Prostate gland (tissue), 2 donors: Measurements from ENCODE around the gene MRPL50. TPM values are rescaled to one million over a fixed set of nuclear protein-coding genes. Genes with fewer than 3 reads are reported as not detected.

Experiments
- DNase-seq: peaks from one replicate; pipeline ENCODE4 v3.0.0-alpha.2; 2019; ENCODE audit warnings: low spot score
- H3K27ac ChIP-seq, 2 donors: fragments of 200-600 bp; sonication (generic); 2 replicates each; pipeline ENCODE4 v1.5.1; 2017 to 2019
- H3K27me3 ChIP-seq: fragments of 200-600 bp; sonication (generic); replicated peaks from 2 replicates; pipeline ENCODE4 v1.5.1; 2019; ENCODE audit not compliant: insufficient read depth
- H3K36me3 ChIP-seq, 2 donors: fragments of 200-600 bp; sonication (generic); 1 replicate in 1 of 2; 2 replicates in 1 of 2; pipeline versions ENCODE4 v1.5.1 to v1.8.1; 2017 to 2019
- H3K4me1 ChIP-seq: fragments of 200-600 bp; sonication (generic); replicated peaks from 2 replicates; pipeline ENCODE4 v1.5.1; 2019
- H3K4me3 ChIP-seq, 2 donors: fragments of 200-600 bp; sonication (generic); 2 replicates each; pipeline ENCODE4 v1.5.1; 2017 to 2019
- H3K9me3 ChIP-seq: fragments of 200-600 bp; sonication (generic); 2 replicates; pipeline ENCODE4 v1.5.1; 2017
- POLR2A ChIP-seq: fragments of 450-650 bp; IDR thresholded peaks from one replicate; pipeline ENCODE4 v1.6.1; 2016; ENCODE audit warnings: antibody characterized with exemption, mild to moderate bottlenecking
- POLR2AphosphoS5 ChIP-seq: sonication (generic); formaldehyde crosslinking; IDR thresholded peaks from one replicate; pipeline ENCODE4 v1.6.1; 2017; ENCODE audit warnings: antibody characterized with exemption
- WGBS: methylation state at CpG from one replicate; pipeline ENCODE4 v1.1.5; 2018; 5-methylcytosine and 5-hydroxymethylcytosine counted together
- intact Hi-C: fragments of 100-400 bp; cut with DNase I; formaldehyde crosslinking; loops from one replicate; pipeline ENCODE4 v1.14.2; 2022
- total RNA-seq, 2 donors: library from RNA; depleted of rRNA; stranded (reverse); fragments of >200 nt; gene quantifications; one replicate each; pipeline ENCODE4 v1.1.0, GENCODE V29; 2016
- TF ChIP-seq, protein P1 (sequence below), 4 experiments: fragments of 200-600 bp in 2 of 4; fragments of 450-650 bp in 2 of 4; sonication (generic) in 2 of 4; IDR thresholded peaks; 1 replicate in 3 of 4; 2 replicates in 1 of 4; pipeline ENCODE4 v1.5.1; 2016 to 2019; ENCODE audit warnings: antibody characterized with exemption in 4 of 4, mild to moderate bottlenecking in 2 of 4, moderate library complexity in 2 of 4

MRPL50 gene
- total RNA-seq, 2 donors from 2014 or later = 10.3 to 12.5 TPM

DNA sequence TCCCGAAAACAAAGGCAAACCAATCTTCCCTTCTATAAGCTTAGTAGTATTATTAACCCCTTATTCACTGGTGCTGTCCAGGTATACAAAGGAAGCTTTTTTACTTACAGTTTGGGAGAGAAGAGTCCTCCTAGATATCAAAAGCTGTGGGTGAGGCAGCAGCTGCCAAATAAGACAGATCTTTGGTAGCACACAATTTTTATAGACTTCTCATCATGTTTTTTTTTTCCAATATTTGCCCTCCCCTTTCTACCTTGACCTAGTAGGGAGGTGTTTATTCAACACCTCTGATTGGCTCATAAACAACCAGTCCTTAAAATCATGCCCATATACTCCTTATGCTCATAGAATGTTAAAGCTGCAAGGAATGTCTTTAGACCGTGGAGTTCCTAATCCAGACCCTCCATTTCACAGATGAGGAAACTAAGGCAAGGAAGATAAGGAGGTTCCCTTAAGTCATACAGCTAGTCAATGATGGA lies 37.2 kb upstream of the MRPL50 start, which contains the start of gene ALDOB:
Gene ALDOB (minus strand): TSS at position 174 of the 479 bp plus-strand sequence. CDS start 4,887 bp downstream, outside the sequence.
- TF ChIP-seq POLR2AphosphoS5 = no peak
- TF ChIP-seq, protein P1, sequence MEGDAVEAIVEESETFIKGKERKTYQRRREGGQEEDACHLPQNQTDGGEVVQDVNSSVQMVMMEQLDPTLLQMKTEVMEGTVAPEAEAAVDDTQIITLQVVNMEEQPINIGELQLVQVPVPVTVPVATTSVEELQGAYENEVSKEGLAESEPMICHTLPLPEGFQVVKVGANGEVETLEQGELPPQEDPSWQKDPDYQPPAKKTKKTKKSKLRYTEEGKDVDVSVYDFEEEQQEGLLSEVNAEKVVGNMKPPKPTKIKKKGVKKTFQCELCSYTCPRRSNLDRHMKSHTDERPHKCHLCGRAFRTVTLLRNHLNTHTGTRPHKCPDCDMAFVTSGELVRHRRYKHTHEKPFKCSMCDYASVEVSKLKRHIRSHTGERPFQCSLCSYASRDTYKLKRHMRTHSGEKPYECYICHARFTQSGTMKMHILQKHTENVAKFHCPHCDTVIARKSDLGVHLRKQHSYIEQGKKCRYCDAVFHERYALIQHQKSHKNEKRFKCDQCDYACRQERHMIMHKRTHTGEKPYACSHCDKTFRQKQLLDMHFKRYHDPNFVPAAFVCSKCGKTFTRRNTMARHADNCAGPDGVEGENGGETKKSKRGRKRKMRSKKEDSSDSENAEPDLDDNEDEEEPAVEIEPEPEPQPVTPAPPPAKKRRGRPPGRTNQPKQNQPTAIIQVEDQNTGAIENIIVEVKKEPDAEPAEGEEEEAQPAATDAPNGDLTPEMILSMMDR (IDR thresholded peaks at IDR 0.05) = no peak
- no peak for TF ChIP-seq POLR2A
- Histone ChIP-seq H3K36me3 (no peaks in the 10 kb centered on the region), H3K27me3 (no peaks in the 10 kb centered on the region), H3K4me1 (no peaks in the 10 kb centered on the region), H3K27ac (no peak within 1 kb of the TSS), H3K9me3 (no peaks in the 10 kb centered on the region), H3K4me3 (no peak within 1 kb of the TSS)
- intact Hi-C loops = no loop called here
- DNase-seq = no peak
- 66% methylated on average over 2 of the region's 2 CpGs for WGBS

DNA sequence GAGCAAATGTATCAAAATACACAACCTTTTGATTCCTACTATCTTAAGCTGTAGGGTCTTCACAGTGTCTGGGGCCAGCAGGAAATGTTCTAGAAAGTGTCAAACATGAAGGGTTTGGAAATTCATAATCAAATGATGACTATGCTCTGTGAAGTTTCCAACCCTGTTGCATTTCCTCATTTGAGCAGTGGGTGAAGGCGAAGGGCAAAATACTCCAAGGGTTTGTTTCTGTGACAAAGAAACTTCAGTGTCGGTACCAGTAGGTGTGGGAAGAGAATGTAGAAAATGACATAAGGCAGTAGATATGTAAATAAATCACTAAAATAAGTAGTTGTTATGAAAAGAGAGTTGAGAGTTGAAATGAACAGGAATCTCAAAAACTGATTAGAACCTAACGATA lies 36.6 kb upstream of the MRPL50 start:
- Histone ChIP-seq H3K27ac (no peak overlapping the region), H3K27me3 (no peaks in the 10 kb centered on the region), H3K36me3 (no peaks in the 10 kb centered on the region), H3K4me3 (no peak overlapping the region), H3K4me1 (no peaks in the 10 kb centered on the region), H3K9me3 (no peaks in the 10 kb centered on the region)
- no peak for DNase-seq
- TF ChIP-seq, protein P1 (IDR thresholded peaks at IDR 0.05) = no peak
- TF ChIP-seq POLR2A = no peak
- intact Hi-C loops = no loop called here
- 80% methylated on average over 3 of the region's 3 CpGs for WGBS

DNA sequence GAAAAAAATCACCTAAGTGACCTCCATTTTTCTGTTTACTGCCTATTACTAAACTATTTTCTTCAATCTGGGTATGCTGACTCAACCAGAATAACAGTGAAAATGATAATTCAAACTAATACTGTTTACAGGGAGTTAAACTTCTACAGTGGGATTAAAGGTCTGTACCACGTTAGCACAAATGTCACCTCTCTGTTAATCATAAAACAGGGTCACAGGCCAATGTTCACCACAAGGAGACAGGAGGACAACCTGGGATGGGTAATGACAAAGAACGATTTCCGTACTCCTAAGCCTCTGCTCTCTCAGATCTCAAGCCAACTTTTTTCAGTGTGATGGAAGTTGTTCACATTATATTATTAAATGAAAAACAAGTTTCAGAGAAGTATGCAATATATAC lies 34.8 kb upstream of the MRPL50 start:
- H3K4me3 ChIP-seq = no peak overlapping the region
- 42% methylated on average over 3 of the region's 3 CpGs for WGBS
- TF ChIP-seq, protein P1 (IDR thresholded peaks at IDR 0.05) = no peak
- TF ChIP-seq POLR2AphosphoS5 (no peak), POLR2A (no peak)
- no peaks in the 10 kb centered on the region for H3K9me3 ChIP-seq
- H3K36me3 ChIP-seq = no peaks in the 10 kb centered on the region
- H3K4me1 ChIP-seq = no peaks in the 10 kb centered on the region
- no peaks in the 10 kb centered on the region for H3K27me3 ChIP-seq
- no peak for DNase-seq
- intact Hi-C loops = no loop called here
- no peak overlapping the region for H3K27ac ChIP-seq

DNA sequence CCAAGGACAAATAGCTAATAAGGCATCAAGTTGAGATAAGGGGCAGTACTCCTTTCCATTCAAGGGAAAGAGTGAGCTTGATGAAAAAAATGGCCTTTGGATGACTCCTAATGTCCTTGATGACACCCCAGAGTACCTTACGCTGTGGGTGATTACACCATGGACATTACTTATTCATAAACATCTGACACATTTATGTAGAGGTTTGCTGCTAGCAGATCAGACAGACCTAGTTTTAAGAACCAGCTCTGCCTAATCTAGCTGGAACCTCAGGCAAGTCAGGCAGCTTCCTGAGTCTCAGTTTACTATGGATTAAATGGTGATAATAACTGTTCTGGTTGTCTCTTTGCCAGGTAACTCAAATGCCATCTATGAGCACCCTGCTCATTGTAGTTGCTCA lies 34.3 kb upstream of the MRPL50 start:
- no peaks in the 10 kb centered on the region for H3K9me3 ChIP-seq
- no peak for DNase-seq
- no peaks in the 10 kb centered on the region for H3K4me1 ChIP-seq
- TF ChIP-seq, protein P1 (IDR thresholded peaks at IDR 0.05) = no peak
- TF ChIP-seq POLR2A (no peak), POLR2AphosphoS5 (no peak)
- intact Hi-C loops = no loop called here
- H3K27ac ChIP-seq = no peak overlapping the region
- no peak overlapping the region for H3K4me3 ChIP-seq
- H3K27me3 ChIP-seq = no peaks in the 10 kb centered on the region
- H3K36me3 ChIP-seq = no peaks in the 10 kb centered on the region
- WGBS = 83% methylated on average over 1 of the region's 1 CpG

DNA sequence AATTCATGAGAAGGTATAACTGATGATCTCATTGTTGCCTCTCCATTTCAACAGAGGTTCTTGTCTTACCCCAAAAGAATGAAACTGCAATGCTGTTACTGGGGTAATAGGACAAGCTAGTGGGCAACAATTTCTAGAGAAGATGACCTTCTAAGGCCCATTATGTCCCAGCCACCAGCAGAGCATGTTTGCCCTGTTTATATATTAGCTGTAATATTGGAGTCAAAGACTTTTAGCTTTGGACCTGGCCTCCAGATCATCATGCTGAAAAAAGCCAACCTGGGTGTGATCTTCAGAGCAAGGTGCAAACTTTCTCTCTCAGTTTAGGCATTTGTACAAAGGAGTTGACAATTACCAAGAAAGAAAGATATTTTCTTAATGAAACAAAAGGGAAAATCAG lies 33.8 kb upstream of the MRPL50 start:
- no peak overlapping the region for H3K4me3 ChIP-seq
- TF ChIP-seq POLR2A (no peak), POLR2AphosphoS5 (no peak)
- TF ChIP-seq, protein P1 (IDR thresholded peaks at IDR 0.05) = no peak
- no peak for DNase-seq
- H3K9me3 ChIP-seq = no peaks in the 10 kb centered on the region
- no peaks in the 10 kb centered on the region for H3K4me1 ChIP-seq
- no peaks in the 10 kb centered on the region for H3K27me3 ChIP-seq
- no peaks in the 10 kb centered on the region for H3K36me3 ChIP-seq
- no peak overlapping the region for H3K27ac ChIP-seq
- intact Hi-C loops = no loop called here
